ENCODE measurements around the gene POU5F1. TPM values are rescaled to one million over a fixed set of nuclear protein-coding genes. Genes with fewer than 3 reads are reported as not detected.

The POU5F1 gene
- total and polyA plus RNA-seq, 9 of the 15 experiments (the other 6 are each of a cell fraction or from before 2014, with no cell fraction given) = 0.06 to 2.0 (median 0.10) TPM; not detected in 6

DNA sequence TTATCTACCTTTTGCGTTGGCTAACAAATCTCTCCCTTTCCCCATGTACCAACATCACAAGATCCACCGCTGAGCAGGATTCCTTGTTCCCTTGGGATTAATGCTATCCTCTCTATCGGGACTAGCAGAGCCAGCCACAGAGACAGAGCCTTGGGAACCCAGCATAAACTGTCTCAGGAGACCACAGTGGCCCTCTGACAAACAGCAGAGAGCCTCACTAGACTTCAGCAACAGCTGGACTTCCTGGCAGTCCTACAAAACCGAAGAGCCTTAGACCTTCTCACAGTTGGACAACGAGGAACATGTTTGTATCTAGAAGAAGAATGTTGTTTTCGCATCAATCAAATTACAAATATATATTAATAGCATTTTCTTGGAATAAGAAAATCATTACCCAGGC, 39.6 kb upstream of the POU5F1 start (continued):
- no peak for TF ChIP-seq ADNP (tag; IDR thresholded peaks at IDR 0.05)
- no peak for TF ChIP-seq RAD21 (CRISPR knock-in tag; conservative IDR thresholded peaks at IDR 0.05 in 1 of 2, IDR thresholded peaks at IDR 0.05 in 1 of 2)
- TF ChIP-seq ZNF644 (tag; IDR thresholded peaks at IDR 0.05; ENCODE audit: low read depth) = no peak
- TF ChIP-seq POLR2H (tag; IDR thresholded peaks at IDR 0.05; ENCODE audit: low read depth) = no peak
- TF ChIP-seq ARID3A (IDR thresholded peaks at IDR 0.05; ENCODE audit: borderline replicate concordance, low read depth, low read length) = no peak
- TF ChIP-seq SPI1 (IDR thresholded peaks at IDR 0.05; ENCODE audit: borderline replicate concordance, low read depth, low read length) = no peak
- TF ChIP-seq PHF21A (IDR thresholded peaks at IDR 0.05; ENCODE audit: borderline replicate concordance, low read depth) = no peak
- TF ChIP-seq SMAD3 (CRISPR knock-in tag; conservative IDR thresholded peaks at IDR 0.05) = no peak
- TF ChIP-seq MAFG (tag; conservative IDR thresholded peaks at IDR 0.05) = no peak

DNA sequence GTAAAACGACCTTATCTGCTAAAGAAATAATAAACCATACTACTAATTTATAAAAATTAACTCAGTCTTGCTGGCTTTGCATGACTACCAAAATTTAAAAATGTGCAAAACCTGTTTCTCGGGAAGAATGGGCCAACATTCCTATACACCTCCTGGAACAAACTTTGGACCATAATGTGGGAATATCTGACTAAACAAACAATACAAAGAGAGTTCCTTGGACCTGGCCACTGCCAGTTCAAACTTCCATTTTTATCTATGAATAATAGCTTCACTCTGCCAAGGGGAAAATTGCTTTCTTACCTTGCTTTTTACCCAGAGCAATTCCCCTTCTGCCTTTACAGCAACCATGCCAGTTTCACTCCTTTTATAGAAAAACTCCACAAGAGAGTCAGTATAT, 38.7 kb upstream of the POU5F1 start:
- no peaks in the 10 kb centered on the region; a peak in 1 of 5 replicates for H3K4me1 ChIP-seq (replicated peaks in 1 of 2; ENCODE audit: control insufficient read depth in 2 of 2, insufficient read depth in 2 of 2, low read length in 2 of 2)
- in situ Hi-C loops (cut with MboI) (no loop called here), intact Hi-C loops (cut with micrococcal nuclease) (loop anchor here (10.0 kb wide), 1 partner anchor 46 kb away; no protein-coding TSS in a partner anchor)
- ChIA-PET POLR2A (interaction anchor here (0.5 to 1.1 kb wide), 3 partner anchors 12 to 1554 kb away, joined by 3 to 4 read pairs (median 3); partner anchors contain the start of gene HLA-DQB2), CTCF (ENCODE audit: low intra/inter-chr PET ratio) (no interaction called here)
- peaks cover 11 to 14% of the 10 kb centered on the region in 2 experiments; a peak in 3 of 5 replicates for H3K27me3 ChIP-seq (ENCODE audit: control insufficient read depth in 2 of 2, insufficient read depth in 2 of 2, low read length in 2 of 2)
- DNase-seq (ENCODE audit: extremely low read depth in 1 of 4, low spot score in 3 of 4) (no peak), FAIRE-seq (no peak), ATAC-seq (no peak)
- no peak overlapping the region for H2AFZ ChIP-seq (ENCODE audit: low read depth, low read length)
- H3K4me2 ChIP-seq (ENCODE audit: insufficient read depth, low read length) = no peak overlapping the region
- BruUV-seq (replicated peaks) = no TSS peak
- H3K4me3 ChIP-seq = no peak overlapping the region
- H3K36me3 ChIP-seq (ENCODE audit: control insufficient read depth, insufficient read depth, low read length) = no peaks in the 10 kb centered on the region
- no peaks in the 10 kb centered on the region for H3K79me2 ChIP-seq (ENCODE audit: control insufficient read depth, insufficient read depth, low read length)
- no peaks in the 10 kb centered on the region for H3K9me3 ChIP-seq (replicated peaks; ENCODE audit: control insufficient read depth, insufficient read depth, low read depth, low read length)
- H3K9ac ChIP-seq (ENCODE audit: insufficient read depth in 1 of 2, low read depth in 2 of 2, low read length in 2 of 2) = no peak overlapping the region
- H3K27ac ChIP-seq (ENCODE audit: extremely low read depth, low read depth, low read length) = no peak overlapping the region
- H4K20me1 ChIP-seq (replicated peaks; ENCODE audit: control insufficient read depth, insufficient read depth, low read length) = no peaks in the 10 kb centered on the region
- no peaks in the 10 kb centered on the region for H3K9me1 ChIP-seq (ENCODE audit: control insufficient read depth, insufficient read depth, low read length)
- WGBS (ENCODE audit: insufficient coverage, low coverage, missing lambda C conversion rate) = 8% methylated on average over 2 of the region's 2 CpGs
- no peak for TF ChIP-seq MXI1 (IDR thresholded peaks at IDR 0.05; ENCODE audit: low read depth, low read length)
- no peak for TF ChIP-seq PURB (CRISPR knock-in tag; IDR thresholded peaks at IDR 0.05; ENCODE audit: low read depth)
